GM12865 (cell line): Measurements from ENCODE around the gene HHLA2.

Experiments
- DNase-seq: peaks from one replicate; pipeline ENCODE4 v3.0.0; 2010; ENCODE audit warnings: low read depth
- H3K4me3 ChIP-seq: 2 replicates; pipeline ENCODE4 v1.5.1; 2011; ENCODE audit warnings: mild to moderate bottlenecking, low read depth, low read length, control low read depth
- TF ChIP-seq, protein P1 (sequence below): IDR thresholded peaks from 2 replicates; pipeline ENCODE4 v1.5.1; 2011; ENCODE audit warnings: low read length, control low read depth, low read depth, inconsistent platforms; ENCODE audit not compliant: insufficient read depth; ENCODE audit errors: missing control alignments

The HHLA2 gene

DNA sequence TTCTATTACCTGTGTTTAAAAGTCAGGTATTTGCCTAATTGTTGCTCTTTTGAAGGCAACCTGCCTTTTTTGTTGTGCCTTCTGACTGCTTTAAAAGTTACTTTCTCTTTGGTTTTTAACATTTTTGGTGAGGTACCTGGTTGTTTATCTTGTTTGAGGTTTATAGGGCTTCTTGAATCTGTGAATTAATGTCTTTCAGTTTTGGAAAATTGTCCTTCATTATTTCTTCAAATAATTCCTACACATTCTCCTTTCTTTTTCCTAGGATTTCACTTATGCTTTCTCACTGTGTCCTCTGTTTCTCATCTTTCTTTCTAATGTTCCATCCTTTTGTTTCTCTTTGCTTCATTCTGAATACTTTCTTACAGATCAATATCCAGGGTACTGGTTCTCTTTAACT is 30.8 kb downstream of the HHLA2 start:
- H3K4me3 ChIP-seq: no peak overlapping the region
- no peak for DNase-seq
- TF ChIP-seq, protein P1, sequence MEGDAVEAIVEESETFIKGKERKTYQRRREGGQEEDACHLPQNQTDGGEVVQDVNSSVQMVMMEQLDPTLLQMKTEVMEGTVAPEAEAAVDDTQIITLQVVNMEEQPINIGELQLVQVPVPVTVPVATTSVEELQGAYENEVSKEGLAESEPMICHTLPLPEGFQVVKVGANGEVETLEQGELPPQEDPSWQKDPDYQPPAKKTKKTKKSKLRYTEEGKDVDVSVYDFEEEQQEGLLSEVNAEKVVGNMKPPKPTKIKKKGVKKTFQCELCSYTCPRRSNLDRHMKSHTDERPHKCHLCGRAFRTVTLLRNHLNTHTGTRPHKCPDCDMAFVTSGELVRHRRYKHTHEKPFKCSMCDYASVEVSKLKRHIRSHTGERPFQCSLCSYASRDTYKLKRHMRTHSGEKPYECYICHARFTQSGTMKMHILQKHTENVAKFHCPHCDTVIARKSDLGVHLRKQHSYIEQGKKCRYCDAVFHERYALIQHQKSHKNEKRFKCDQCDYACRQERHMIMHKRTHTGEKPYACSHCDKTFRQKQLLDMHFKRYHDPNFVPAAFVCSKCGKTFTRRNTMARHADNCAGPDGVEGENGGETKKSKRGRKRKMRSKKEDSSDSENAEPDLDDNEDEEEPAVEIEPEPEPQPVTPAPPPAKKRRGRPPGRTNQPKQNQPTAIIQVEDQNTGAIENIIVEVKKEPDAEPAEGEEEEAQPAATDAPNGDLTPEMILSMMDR: no peak

DNA sequence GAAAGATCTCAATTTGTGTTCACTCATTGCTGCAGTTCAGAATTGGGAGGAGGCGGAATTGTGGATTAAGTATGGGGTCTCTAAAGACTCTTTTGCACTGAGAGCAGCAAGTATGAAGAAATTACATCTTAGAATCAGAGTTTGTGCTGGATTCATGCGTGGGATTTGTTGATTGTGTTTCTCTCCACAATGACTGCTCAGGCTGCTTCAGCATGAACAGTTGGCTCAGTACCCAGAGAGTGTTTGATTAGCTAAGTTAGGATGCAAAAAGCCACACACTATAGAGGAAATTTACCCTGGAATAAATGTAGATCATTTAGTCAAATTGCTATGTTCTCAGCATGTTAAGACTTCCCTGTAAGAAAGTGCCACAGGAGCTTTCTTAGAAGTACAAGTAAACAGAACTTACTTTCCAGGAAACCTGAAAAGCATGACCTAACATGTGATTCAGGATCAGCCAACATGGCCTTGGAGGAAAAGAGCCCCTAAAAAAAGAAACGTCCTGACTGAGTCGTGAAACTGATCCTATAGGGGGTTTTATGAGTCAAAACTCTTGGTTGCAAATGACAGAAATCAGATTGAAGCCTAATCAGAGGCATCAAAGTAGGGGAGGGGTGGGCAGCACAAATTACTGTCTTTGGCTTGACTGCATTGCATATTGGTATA is 32.6 kb downstream of the HHLA2 start:
- TF ChIP-seq, protein P1: no peak
- no peak for DNase-seq
- H3K4me3 ChIP-seq: no peak overlapping the region

DNA sequence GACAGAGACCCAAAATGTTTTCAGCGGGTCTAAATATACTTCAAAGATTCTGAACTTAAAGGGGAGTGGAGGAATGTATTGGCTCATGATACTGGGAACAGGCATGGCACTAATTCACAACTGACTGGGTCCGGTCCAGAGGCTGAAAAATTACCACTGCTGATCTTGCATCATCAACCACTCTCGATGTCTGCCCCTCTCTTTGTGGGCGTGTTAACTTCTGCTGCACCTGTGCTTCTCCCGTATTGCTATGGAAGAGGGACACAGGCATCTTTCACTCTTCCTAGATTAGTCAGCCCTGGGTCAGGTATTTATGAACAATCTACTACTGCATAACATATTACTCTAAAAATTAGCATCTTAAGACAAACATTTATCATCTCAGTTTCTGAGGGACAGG is 33.2 kb downstream of the HHLA2 start:
- TF ChIP-seq, protein P1: no peak
- H3K4me3 ChIP-seq: no peak overlapping the region
- DNase-seq: no peak

DNA sequence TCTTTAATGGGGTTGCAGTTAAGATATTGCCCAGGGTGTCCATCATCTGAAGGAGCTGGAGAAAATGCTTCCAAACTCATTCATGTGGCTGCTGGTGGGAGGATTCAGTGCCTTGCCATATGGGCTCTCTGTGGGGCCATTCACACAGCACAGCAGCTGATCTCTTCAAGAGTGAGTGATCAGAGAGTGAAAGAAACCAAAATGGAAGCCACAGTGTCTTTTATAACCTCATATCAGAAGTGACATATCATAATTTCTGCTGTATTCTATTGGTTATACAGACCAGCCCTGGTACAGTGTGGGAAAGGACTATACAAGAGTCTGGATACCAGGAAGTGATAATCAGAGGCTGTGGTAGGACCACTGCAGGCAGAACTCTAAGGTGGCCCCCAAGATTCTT is 33.6 kb downstream of the HHLA2 start:
- DNase-seq: no peak
- H3K4me3 ChIP-seq: no peak overlapping the region
- TF ChIP-seq, protein P1: no peak

DNA sequence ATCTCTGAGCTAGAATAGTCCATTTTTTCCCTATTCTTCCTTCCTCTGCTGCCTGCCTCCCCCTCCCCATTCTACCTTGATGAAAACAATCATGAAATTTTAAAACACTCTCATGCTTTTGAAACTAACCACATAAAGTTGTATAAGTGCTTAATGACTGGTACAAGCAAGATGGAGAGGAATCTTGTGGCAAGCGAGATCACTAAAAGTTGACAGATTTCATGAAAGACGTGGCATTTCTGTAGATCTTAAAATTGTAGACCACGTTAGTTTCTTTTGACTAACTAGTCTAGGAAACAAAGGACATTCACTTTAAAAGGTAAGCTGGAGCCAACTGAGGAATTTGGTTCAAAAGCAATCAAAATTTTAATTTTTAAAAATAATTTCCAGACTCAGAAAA is 35.4 kb downstream of the HHLA2 start:
- no peak overlapping the region for H3K4me3 ChIP-seq
- TF ChIP-seq, protein P1: no peak
- DNase-seq: no peak

DNA sequence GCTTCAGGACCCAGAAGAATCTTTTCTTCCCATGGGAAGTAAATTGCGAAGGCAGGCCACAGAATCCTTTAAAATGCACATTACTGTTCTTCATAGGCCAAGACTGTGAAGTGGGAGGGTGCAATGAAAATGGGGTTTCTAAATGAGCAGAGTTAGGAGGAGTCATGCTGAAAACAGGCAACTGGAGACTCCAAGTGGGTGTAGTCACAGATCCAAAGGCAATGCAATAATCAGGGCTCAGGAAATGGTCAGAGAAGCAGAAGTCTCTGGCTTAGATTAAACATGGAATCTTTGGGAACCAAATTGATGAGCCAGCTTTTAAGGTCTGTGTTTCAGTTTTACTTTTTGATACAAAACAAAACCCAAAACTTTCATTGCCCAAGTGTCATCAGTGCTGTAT is 37.6 kb downstream of the HHLA2 start:
- TF ChIP-seq, protein P1: no peak
- no peak for DNase-seq
- H3K4me3 ChIP-seq: no peak overlapping the region

DNA sequence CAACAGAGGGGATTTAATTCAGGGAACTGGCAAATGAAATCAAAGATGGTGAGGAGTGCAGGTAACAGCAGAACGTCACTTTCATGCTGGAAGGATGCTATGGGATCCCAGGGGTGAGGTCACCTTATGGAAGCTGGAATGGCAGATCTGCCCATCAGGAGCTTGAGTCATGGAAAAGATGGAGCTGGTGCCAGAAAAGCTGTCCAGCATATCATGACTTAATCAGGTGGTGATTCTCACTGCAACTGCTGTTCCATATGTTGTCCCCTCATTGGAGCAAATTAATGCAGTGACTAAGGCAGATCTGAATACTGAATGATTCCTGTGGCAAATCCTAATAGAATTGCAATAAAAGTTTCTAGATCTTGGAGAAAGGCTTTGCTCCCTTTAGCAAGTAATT is 38.4 kb downstream of the HHLA2 start:
- DNase-seq: no peak
- TF ChIP-seq, protein P1: no peak
- no peak overlapping the region for H3K4me3 ChIP-seq
